Adipocyte (in vitro differentiated cells): ENCODE results near the gene PAGE3.

Experiments
- DNase-seq: peaks from one replicate; pipeline ENCODE4 v3.0.0-alpha.2; 2015; ENCODE audit warnings: low read depth
- H3K27me3 ChIP-seq: replicated peaks from 2 replicates; pipeline ENCODE4 v1.7.0; 2013; ENCODE audit warnings: mild to moderate bottlenecking, low read length, moderate library complexity; ENCODE audit not compliant: control insufficient read depth, insufficient read depth
- H3K36me3 ChIP-seq: 2 replicates; pipeline ENCODE4 v1.7.0; 2013; ENCODE audit warnings: low read length, mild to moderate bottlenecking, moderate library complexity; ENCODE audit not compliant: control insufficient read depth, insufficient read depth, severe bottlenecking
- H3K4me1 ChIP-seq: 2 replicates; pipeline ENCODE4 v1.7.0; 2013; ENCODE audit warnings: mild to moderate bottlenecking, low read length, moderate library complexity; ENCODE audit not compliant: control insufficient read depth, insufficient read depth
- H3K4me3 ChIP-seq: 2 replicates; pipeline ENCODE4 v1.7.0; 2013; ENCODE audit warnings: mild to moderate bottlenecking, low read length, moderate library complexity
- H3K9ac ChIP-seq: 2 replicates; pipeline ENCODE4 v1.7.0; 2013; ENCODE audit warnings: mild to moderate bottlenecking, low read length, moderate library complexity
- H3K9me3 ChIP-seq: 2 replicates; pipeline ENCODE4 v1.7.0; 2013; ENCODE audit warnings: mild to moderate bottlenecking, low read length, moderate library complexity; ENCODE audit not compliant: control insufficient read depth

Gene PAGE3, protein sequence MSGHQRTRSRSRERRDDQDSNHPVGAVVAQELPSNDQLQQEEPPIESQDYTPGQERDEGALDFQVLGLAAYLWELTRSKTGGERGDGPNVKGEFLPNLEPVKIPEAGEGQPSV

GRCh38 chrX:55264816-55265215 lies at the start of gene PAGE3:
TSS of gene PAGE3 (minus strand) at chrX:55264916. CDS start at chrX:55263903, 1,013 bp downstream.
- Histone ChIP-seq H3K9me3 (peaks cover 5% of the 10 kb centered on the region), H3K4me3 (no peak within 1 kb of the TSS), H3K4me1 (no peaks in the 10 kb centered on the region), H3K36me3 (no peaks in the 10 kb centered on the region), H3K27me3 (peaks cover 8% of the 10 kb centered on the region), H3K9ac (no peak within 1 kb of the TSS)
- no peak for DNase-seq

GRCh38 chrX:55312655-55313054 lies 47.9 kb upstream of the PAGE3 start:
- DNase-seq: no peak
- Histone ChIP-seq H3K4me3 (no peak overlapping the region), H3K4me1 (no peaks in the 10 kb centered on the region), H3K27me3 (peaks cover 4% of the 10 kb centered on the region), H3K9me3 (peaks cover 16% of the 10 kb centered on the region), H3K36me3 (no peaks in the 10 kb centered on the region), H3K9ac (no peak overlapping the region)

GRCh38 chrX:55290963-55291362 lies 26.2 kb upstream of the PAGE3 start:
- no peak for DNase-seq
- Histone ChIP-seq H3K36me3 (no peaks in the 10 kb centered on the region), H3K9me3 (peaks cover 3% of the 10 kb centered on the region)

GRCh38 chrX:55279832-55280231 lies 15.1 kb upstream of the PAGE3 start:
- no peak overlapping the region for H3K4me3 ChIP-seq
- H3K4me1 ChIP-seq: no peaks in the 10 kb centered on the region
- no peak overlapping the region for H3K9ac ChIP-seq
- peaks cover 4% of the 10 kb centered on the region for H3K27me3 ChIP-seq
- no peaks in the 10 kb centered on the region for H3K36me3 ChIP-seq
- no peak for DNase-seq
- H3K9me3 ChIP-seq: peaks cover 3% of the 10 kb centered on the region

More at GRCh38 chrX:55290963-55291362, 26.2 kb upstream of the PAGE3 start:
- H3K4me3 ChIP-seq: no peak overlapping the region
- no peaks in the 10 kb centered on the region for H3K27me3 ChIP-seq
- no peaks in the 10 kb centered on the region for H3K4me1 ChIP-seq
- no peak overlapping the region for H3K9ac ChIP-seq

GRCh38 chrX:55260806-55261205 lies 3.9 kb downstream of the PAGE3 start:
- Histone ChIP-seq H3K4me1 (no peaks in the 10 kb centered on the region), H3K9ac (no peak overlapping the region), H3K9me3 (no peaks in the 10 kb centered on the region), H3K27me3 (peaks cover 7% of the 10 kb centered on the region), H3K4me3 (no peak overlapping the region), H3K36me3 (no peaks in the 10 kb centered on the region)
- DNase-seq: no peak

DNA sequence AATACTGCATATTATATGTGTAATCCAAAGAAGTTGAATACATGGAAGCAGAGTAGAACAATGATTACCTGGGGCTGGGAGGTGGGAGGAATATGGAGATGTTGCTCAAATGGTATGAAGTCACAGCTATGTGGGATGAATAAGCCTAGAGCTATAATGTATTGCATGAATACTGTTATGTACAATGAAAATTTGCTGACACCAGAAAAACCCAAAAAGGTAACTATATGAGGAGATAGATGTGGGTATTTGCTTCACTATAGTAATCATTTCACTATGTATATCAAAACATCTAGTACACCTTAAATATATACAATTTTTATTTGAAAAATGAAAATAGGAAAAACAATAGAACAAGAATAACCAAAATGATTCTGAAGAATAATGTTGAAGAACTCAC lies 11.2 kb downstream of the PAGE3 start:
- Histone ChIP-seq H3K9me3 (peaks cover 2% of the 10 kb centered on the region), H3K36me3 (no peaks in the 10 kb centered on the region), H3K4me1 (no peaks in the 10 kb centered on the region), H3K4me3 (no peak overlapping the region), H3K27me3 (peaks cover 3% of the 10 kb centered on the region), H3K9ac (no peak overlapping the region)
- no peak for DNase-seq

GRCh38 chrX:55240788-55241340 lies 23.9 kb downstream of the PAGE3 start:
- no peaks in the 10 kb centered on the region for H3K4me1 ChIP-seq
- H3K9me3 ChIP-seq: peaks cover 21% of the 10 kb centered on the region
- DNase-seq: no peak
- no peaks in the 10 kb centered on the region for H3K27me3 ChIP-seq
- no peak overlapping the region for H3K9ac ChIP-seq
- H3K4me3 ChIP-seq: no peak overlapping the region
- no peaks in the 10 kb centered on the region for H3K36me3 ChIP-seq

GRCh38 chrX:55220119-55220794 lies 44.5 kb downstream of the PAGE3 start, which contains the start of gene PAGE5:
TSS of gene PAGE5 (plus strand) at chrX:55220346. CDS start at chrX:55221383, 1,037 bp downstream.
- Histone ChIP-seq H3K9ac (no peak within 1 kb of the TSS), H3K9me3 (no peaks in the 10 kb centered on the region), H3K4me3 (no peak within 1 kb of the TSS), H3K27me3 (peaks cover 5% of the 10 kb centered on the region), H3K36me3 (no peaks in the 10 kb centered on the region), H3K4me1 (no peaks in the 10 kb centered on the region)
- DNase-seq: no peak

DNA sequence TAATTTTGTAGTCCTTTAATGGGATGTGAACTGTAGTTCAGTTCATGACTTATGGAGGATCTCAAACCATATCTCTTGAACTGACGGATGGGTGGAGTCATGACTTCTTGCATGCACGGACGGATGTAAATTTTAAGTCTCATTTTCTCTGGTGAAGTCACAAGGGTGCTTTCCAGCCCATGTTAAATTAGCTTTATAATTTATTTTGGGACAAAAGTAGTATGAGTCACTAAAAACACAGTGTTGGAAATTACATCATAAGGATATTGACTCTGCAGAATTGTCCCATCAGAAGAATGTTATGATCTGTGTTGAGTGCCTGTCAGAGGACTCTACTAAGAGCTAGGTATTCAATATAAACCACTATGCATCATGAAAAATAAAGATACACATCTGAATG lies 51.3 kb downstream of the PAGE3 start:
- H3K9ac ChIP-seq: no peak overlapping the region
- H3K9me3 ChIP-seq: no peaks in the 10 kb centered on the region
- no peak overlapping the region for H3K4me3 ChIP-seq
- no peaks in the 10 kb centered on the region for H3K4me1 ChIP-seq
- DNase-seq: no peak
- peaks cover 5% of the 10 kb centered on the region for H3K27me3 ChIP-seq
- H3K36me3 ChIP-seq: no peaks in the 10 kb centered on the region

DNA sequence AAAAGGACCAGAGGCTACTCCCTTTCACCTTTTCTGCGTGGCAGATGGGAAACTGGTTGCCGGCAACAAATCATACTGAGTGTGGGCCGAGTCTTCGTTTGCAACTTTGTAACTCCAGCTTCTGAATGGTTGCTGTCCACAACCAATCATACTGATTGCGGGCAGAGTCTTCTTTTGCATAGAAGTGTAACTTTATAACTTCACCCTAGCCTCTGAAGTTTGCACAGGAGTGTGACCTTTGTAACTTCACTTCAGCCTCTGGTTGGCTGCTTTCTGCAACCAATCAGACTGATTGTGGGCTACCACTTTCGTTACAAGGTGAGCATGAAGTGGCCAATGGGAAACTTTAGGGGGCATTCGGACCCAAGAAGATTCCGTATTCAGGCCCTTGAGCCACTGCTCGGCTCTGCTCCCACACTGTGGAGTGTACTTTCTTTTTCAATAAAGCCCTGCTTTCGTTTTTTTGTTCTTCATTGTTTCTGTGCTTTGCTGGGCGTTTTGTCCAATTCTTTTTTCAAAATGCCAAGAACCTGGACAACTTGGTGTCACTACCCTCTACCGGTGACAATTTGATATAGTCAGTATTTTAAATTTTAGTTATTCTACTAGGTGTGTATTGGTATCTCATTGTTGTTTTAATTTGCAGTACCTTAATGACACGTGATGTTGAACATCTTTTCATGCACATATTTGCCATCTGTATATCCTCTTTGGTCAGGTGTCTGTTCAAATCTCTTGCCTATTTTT lies 53.6 kb downstream of the PAGE3 start:
- no peak for DNase-seq
- H3K9me3 ChIP-seq: no peaks in the 10 kb centered on the region
- peaks cover 11% of the 10 kb centered on the region for H3K27me3 ChIP-seq
- H3K9ac ChIP-seq: no peak overlapping the region
- no peaks in the 10 kb centered on the region for H3K4me1 ChIP-seq
- no peak overlapping the region for H3K4me3 ChIP-seq
- H3K36me3 ChIP-seq: no peaks in the 10 kb centered on the region
